ENCODE measurements around the gene NCKAP1. TPM values are rescaled to one million over a fixed set of nuclear protein-coding genes. Genes with fewer than 3 reads are reported as not detected.

NCKAP1 gene
- total RNA-seq, 1 experiment from 2014 or later: 173 TPM

GRCh38 chr2:182897137-182897536 lies 141.1 kb downstream of the NCKAP1 start (continued):
- TF ChIP-seq ZNF396 (CRISPR knock-in tag; IDR thresholded peaks at IDR 0.05; ENCODE audit: borderline replicate concordance) (no peak), USF2 (CRISPR knock-in tag; IDR thresholded peaks at IDR 0.05) (no peak), SMAD4 (CRISPR knock-in tag; IDR thresholded peaks at IDR 0.05) (no peak), SOX15 (CRISPR knock-in tag; IDR thresholded peaks at IDR 0.05) (no peak), GRHL2 (CRISPR knock-in tag; IDR thresholded peaks at IDR 0.05; ENCODE audit: insufficient replicate concordance, severe bottlenecking) (no peak), RELA (CRISPR knock-in tag; IDR thresholded peaks at IDR 0.05; ENCODE audit: borderline replicate concordance) (no peak), FOXJ3 (CRISPR knock-in tag; IDR thresholded peaks at IDR 0.05; ENCODE audit: borderline replicate concordance) (no peak), ERG (CRISPR knock-in tag; IDR thresholded peaks at IDR 0.05) (no peak), CREM (CRISPR knock-in tag; IDR thresholded peaks at IDR 0.05) (no peak)

GRCh38 chr2:182895798-182896197 lies 142.5 kb downstream of the NCKAP1 start:
- H3K36me3 Mint-ChIP-seq: no peaks in the 10 kb centered on the region
- no peak overlapping the region for H3K27ac Mint-ChIP-seq
- POLR2A ChIA-PET: no interaction called here
- no peak for DNase-seq (ENCODE audit: low spot score)
- H3K4me1 Mint-ChIP-seq: no peaks in the 10 kb centered on the region
- no peaks in the 10 kb centered on the region for H3K27me3 Mint-ChIP-seq (ENCODE audit: low read depth)
- no peak for ATAC-seq
- CTCF ChIA-PET: no interaction called here
- peaks cover 8% of the 10 kb centered on the region; the same call in 1 of the 2 replicates for H3K9me3 Mint-ChIP-seq
- H3K4me3 Mint-ChIP-seq: no peak overlapping the region
- no peak for TF ChIP-seq STAT6 (CRISPR knock-in tag; conservative IDR thresholded peaks at IDR 0.05; ENCODE audit: low read depth)
- no peak for TF ChIP-seq SP1 (CRISPR knock-in tag; conservative IDR thresholded peaks at IDR 0.05)
- TF ChIP-seq ZNF263 (CRISPR knock-in tag; IDR thresholded peaks at IDR 0.05; ENCODE audit: low read depth): no peak
- TF ChIP-seq ZNF121 (CRISPR knock-in tag; IDR thresholded peaks at IDR 0.05): no peak
- TF ChIP-seq SOX15 (CRISPR knock-in tag; IDR thresholded peaks at IDR 0.05): no peak
- no peak for TF ChIP-seq FOXP4 (CRISPR knock-in tag; IDR thresholded peaks at IDR 0.05)
- no peak for TF ChIP-seq TP53 (CRISPR knock-in tag; IDR thresholded peaks at IDR 0.05)
- no peak for TF ChIP-seq ZNF138 (CRISPR knock-in tag; conservative IDR thresholded peaks at IDR 0.05)
- TF ChIP-seq FOXK1 (CRISPR knock-in tag; IDR thresholded peaks at IDR 0.05): no peak
- no peak for TF ChIP-seq ZNF512 (CRISPR knock-in tag; IDR thresholded peaks at IDR 0.05; ENCODE audit: borderline replicate concordance)
- TF ChIP-seq MAX (CRISPR knock-in tag; IDR thresholded peaks at IDR 0.05): no peak
- TF ChIP-seq ZNF532 (CRISPR knock-in tag; IDR thresholded peaks at IDR 0.05; ENCODE audit: borderline replicate concordance): no peak
- no peak for TF ChIP-seq ZNF317 (CRISPR knock-in tag; IDR thresholded peaks at IDR 0.05; ENCODE audit: borderline replicate concordance, low read depth)
- TF ChIP-seq CTCF (IDR thresholded peaks at IDR 0.05): no peak

Measured in WTC11 (cell line).